Neuronal stem cell (in vitro differentiated cells): ENCODE measurements around the gene CKMT2.

Experiments
- DNase-seq: peaks from one replicate; pipeline ENCODE4 v3.0.0-alpha.2; 2013; ENCODE audit warnings: low spot score
- H2AFZ ChIP-seq: one replicate; pipeline ENCODE4 v1.6.1; 2013; ENCODE audit warnings: mild to moderate bottlenecking, low read length, inconsistent platforms
- H2AK5ac ChIP-seq: 2 replicates; pipeline ENCODE4 v1.6.1; 2013; ENCODE audit warnings: low read depth, mild to moderate bottlenecking, inconsistent platforms, low read length, moderate library complexity, mixed read lengths
- H2BK120ac ChIP-seq: 2 replicates; pipeline ENCODE4 v1.6.1; 2013; ENCODE audit warnings: low read depth, mild to moderate bottlenecking, inconsistent platforms, low read length, moderate library complexity, mixed read lengths
- H2BK12ac ChIP-seq: one replicate; pipeline ENCODE4 v1.6.1; 2013; ENCODE audit warnings: low read length, inconsistent platforms
- H2BK15ac ChIP-seq: 2 replicates; pipeline ENCODE4 v1.6.1; 2013; ENCODE audit warnings: mild to moderate bottlenecking, low read length, inconsistent platforms, mixed read lengths
- H2BK5ac ChIP-seq: one replicate; pipeline ENCODE4 v1.6.1; 2013; ENCODE audit warnings: inconsistent platforms, mild to moderate bottlenecking, low read length, moderate library complexity
- H3K14ac ChIP-seq: one replicate; pipeline ENCODE4 v1.6.1; 2013; ENCODE audit warnings: low read length, inconsistent platforms
- H3K18ac ChIP-seq: 2 replicates; pipeline ENCODE4 v1.6.1; 2013; ENCODE audit warnings: low read length, inconsistent platforms
- H3K23ac ChIP-seq: 2 replicates; pipeline ENCODE4 v1.6.1; 2013; ENCODE audit warnings: low read depth, mild to moderate bottlenecking, mixed read lengths, low read length, inconsistent platforms; ENCODE audit not compliant: poor library complexity
- H3K27ac ChIP-seq: replicated peaks from 3 replicates; pipeline ENCODE4 v1.5.1; 2013; ENCODE audit warnings: low read length, inconsistent platforms
- H3K27me3 ChIP-seq, 3 experiments: 2 replicates each; pipeline ENCODE4 v1.6.1; 2013; ENCODE audit warnings: low read length in 3 of 3, mild to moderate bottlenecking in 2 of 3, inconsistent platforms in 1 of 3, low read depth in 1 of 3, mixed read lengths in 1 of 3, moderate library complexity in 1 of 3; ENCODE audit not compliant: control insufficient read depth in 3 of 3, insufficient read depth in 3 of 3
- H3K36me3 ChIP-seq, 2 donors: replicated peaks in 1 of 2; 2 replicates each; pipeline ENCODE4 v1.6.1; 2013; ENCODE audit warnings: low read length in 2 of 2; ENCODE audit not compliant: control insufficient read depth in 2 of 2, insufficient read depth in 2 of 2
- H3K4ac ChIP-seq: 2 replicates; pipeline ENCODE4 v1.6.1; 2013; ENCODE audit warnings: inconsistent platforms, mild to moderate bottlenecking, low read length, moderate library complexity
- H3K4me1 ChIP-seq, 2 donors: 1 replicate in 1 of 2; 2 replicates in 1 of 2; pipeline ENCODE4 v1.6.1; 2013; ENCODE audit warnings: low read length in 2 of 2, low read depth in 1 of 2; ENCODE audit not compliant: control insufficient read depth in 2 of 2, insufficient read depth in 1 of 2
- H3K4me2 ChIP-seq: one replicate; pipeline ENCODE4 v1.6.1; 2013; ENCODE audit warnings: mild to moderate bottlenecking, low read length, inconsistent platforms; ENCODE audit not compliant: insufficient read depth, poor library complexity, severe bottlenecking
- H3K4me3 ChIP-seq, 2 donors: 2 replicates each; pipeline ENCODE4 v1.5.1; 2013; ENCODE audit warnings: low read length in 2 of 2, mild to moderate bottlenecking in 2 of 2, inconsistent platforms in 1 of 2, moderate library complexity in 1 of 2
- H3K79me1 ChIP-seq: one replicate; pipeline ENCODE4 v1.6.1; 2013; ENCODE audit warnings: low read depth, mild to moderate bottlenecking, inconsistent platforms, low read length, moderate library complexity
- H3K9ac ChIP-seq: one replicate; pipeline ENCODE4 v1.6.1; 2013; ENCODE audit warnings: mild to moderate bottlenecking, low read depth, low read length, inconsistent platforms; ENCODE audit not compliant: poor library complexity
- H3K9me3 ChIP-seq, 2 donors: replicated peaks in 1 of 2; 2 replicates each; pipeline versions ENCODE3 to v1.6.1; 2013; ENCODE audit warnings: low read length in 2 of 2, mild to moderate bottlenecking in 2 of 2, inconsistent platforms in 1 of 2, low read depth in 1 of 2, mixed read lengths in 1 of 2, moderate library complexity in 1 of 2; ENCODE audit not compliant: control insufficient read depth in 2 of 2, insufficient read depth in 1 of 2
- H4K8ac ChIP-seq: one replicate; pipeline ENCODE4 v1.6.1; 2013; ENCODE audit warnings: low read depth, mild to moderate bottlenecking, inconsistent platforms, low read length, moderate library complexity
- H4K91ac ChIP-seq: one replicate; pipeline ENCODE4 v1.6.1; 2013; ENCODE audit warnings: low read length, low read depth, mild to moderate bottlenecking, inconsistent platforms; ENCODE audit not compliant: poor library complexity
- WGBS, 2 donors: extraction: QIAGEN DNeasy Blood & Tissue Kit; methylation state at CpG; one replicate each; pipeline ENCODE4 v1.1.7; 2013; ENCODE audit warnings: missing lambda C conversion rate in 2 of 2, mixed read lengths in 1 of 2; ENCODE audit not compliant: insufficient read length in 2 of 2, insufficient replicate concordance in 1 of 2; ENCODE audit errors: extremely low coverage in 2 of 2; 5-methylcytosine and 5-hydroxymethylcytosine counted together

CKMT2 gene

DNA sequence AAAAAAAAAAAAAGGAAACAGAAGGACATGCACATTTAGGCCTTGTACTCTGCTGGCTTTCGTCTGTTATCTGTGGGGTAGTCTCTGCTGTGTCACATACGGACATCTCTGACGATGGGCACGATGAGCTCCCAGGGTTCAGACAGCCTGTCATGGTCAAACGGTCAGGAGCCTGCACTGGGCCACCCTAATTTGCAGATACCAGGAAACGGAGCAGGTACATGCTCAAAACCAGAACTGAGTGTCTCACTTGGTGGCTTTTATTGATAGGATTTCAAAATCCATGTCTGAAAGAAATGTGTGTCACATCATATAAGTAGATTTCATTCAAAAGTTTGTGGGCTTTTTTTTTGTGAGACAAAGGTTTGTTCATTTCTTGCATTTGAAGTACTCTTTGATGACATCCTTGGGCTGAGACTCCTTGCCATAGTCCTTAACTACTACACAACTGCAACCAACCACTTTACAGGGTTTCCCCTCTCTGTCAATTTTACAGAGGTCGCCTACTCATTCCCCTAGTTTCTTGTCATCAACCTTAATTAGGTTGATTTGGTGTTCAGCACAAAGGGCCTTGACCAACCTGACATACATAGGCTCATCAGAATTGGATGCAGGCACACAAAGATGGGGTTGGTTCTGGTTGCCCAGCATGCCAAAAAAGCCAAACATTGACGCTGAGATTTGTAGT, 9.0 kb downstream of the CKMT2 start:
- H3K4me1 ChIP-seq, result peaks cover 0 to 15% of the 10 kb centered on the region in 2 donors
- H3K14ac ChIP-seq, result no peak overlapping the region
- H3K23ac ChIP-seq, result no peak overlapping the region
- H2BK5ac ChIP-seq, result no peak overlapping the region
- H3K27me3 ChIP-seq, result no peaks in the 10 kb centered on the region
- no peak overlapping the region for H3K4ac ChIP-seq
- no peak overlapping the region for H2BK120ac ChIP-seq
- H3K9ac ChIP-seq, result no peak overlapping the region
- H2AK5ac ChIP-seq, result no peak overlapping the region
- no peak overlapping the region for H3K4me2 ChIP-seq
- H4K8ac ChIP-seq, result no peak overlapping the region
- H3K36me3 ChIP-seq, result peaks cover 4 to 6% of the 10 kb centered on the region in 2 donors
- no peak overlapping the region for H2BK15ac ChIP-seq
- H4K91ac ChIP-seq, result no peak overlapping the region
- H3K4me3 ChIP-seq, result no peak overlapping the region
- H3K27ac ChIP-seq, result no peak overlapping the region
- no peak overlapping the region for H2AFZ ChIP-seq
- no peaks in the 10 kb centered on the region for H3K9me3 ChIP-seq
- no peak overlapping the region for H2BK12ac ChIP-seq
- no peak for DNase-seq
- no peak overlapping the region for H3K18ac ChIP-seq
- H3K79me1 ChIP-seq, result peaks cover 4% of the 10 kb centered on the region
- no CpG with 5 or more reads among the region's 8 CpGs for WGBS, 2 donors

DNA sequence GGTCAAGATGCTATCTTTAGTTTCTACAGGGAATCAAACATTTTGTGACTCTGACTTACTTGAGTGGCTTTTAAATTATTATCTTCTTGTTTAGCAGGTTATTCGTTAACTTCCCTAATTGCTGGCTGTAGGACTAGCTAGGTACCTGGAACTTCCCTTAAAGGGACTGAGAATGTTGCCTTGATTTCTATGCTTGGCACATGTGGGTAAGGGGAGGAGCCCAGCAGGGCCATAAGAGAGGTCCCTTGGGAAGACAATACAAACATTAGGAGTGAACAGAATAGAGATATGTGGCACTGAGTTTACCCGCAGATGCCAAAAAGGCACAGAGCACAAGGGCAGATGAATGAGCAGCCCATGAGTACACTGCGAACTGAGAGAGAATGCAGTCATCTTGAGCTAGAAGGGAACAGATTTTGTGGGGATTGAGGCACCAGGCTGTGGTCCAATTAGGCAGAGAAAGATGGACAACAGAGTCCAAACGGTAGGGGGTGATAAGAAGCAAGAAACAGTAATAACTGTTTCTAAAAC, 9.8 kb downstream of the CKMT2 start:
- Histone ChIP-seq H3K27ac (no peak overlapping the region), H3K9me3 (no peaks in the 10 kb centered on the region), H3K18ac (no peak overlapping the region), H3K4me1 (peaks cover 0 to 21% of the 10 kb centered on the region in 2 donors), H3K14ac (no peak overlapping the region), H2BK12ac (no peak overlapping the region), H3K4me3 (no peak overlapping the region), H4K8ac (no peak overlapping the region), H3K9ac (no peak overlapping the region), H3K4me2 (no peak overlapping the region), H3K79me1 (peaks cover 4% of the 10 kb centered on the region), H3K27me3 (no peaks in the 10 kb centered on the region), H2AK5ac (no peak overlapping the region), H2BK120ac (no peak overlapping the region), H2BK15ac (no peak overlapping the region), H4K91ac (no peak overlapping the region), H3K36me3 (peaks cover 4 to 6% of the 10 kb centered on the region in 2 donors), H2AFZ (no peak overlapping the region), H3K4ac (no peak overlapping the region), H3K23ac (no peak overlapping the region), H2BK5ac (no peak overlapping the region)
- no peak for DNase-seq
- WGBS, 2 donors, result no CpG with 5 or more reads among the region's 4 CpGs

DNA sequence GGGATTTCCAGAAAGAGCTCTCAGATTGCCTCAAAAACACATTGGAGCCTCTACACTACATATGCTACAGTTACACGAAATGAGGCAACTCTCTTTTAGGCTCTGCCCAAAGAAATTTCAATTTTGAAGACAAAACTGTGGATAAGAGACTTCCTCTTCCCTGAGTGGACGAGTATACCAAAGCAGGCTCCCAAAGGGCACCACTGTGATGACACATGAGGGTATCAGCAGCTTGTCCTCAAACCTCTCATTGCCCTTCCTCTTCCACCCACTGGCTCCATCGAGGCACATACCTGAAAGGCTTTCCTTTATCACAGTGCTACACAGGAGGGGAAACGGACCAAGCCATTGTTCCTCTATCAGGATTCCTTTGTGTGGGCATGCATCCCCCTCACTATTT, 11.3 kb downstream of the CKMT2 start:
- Histone ChIP-seq H3K36me3 (peaks cover 4 to 6% of the 10 kb centered on the region in 2 donors), H2BK120ac (no peak overlapping the region), H3K4me3 (no peak overlapping the region), H4K91ac (no peak overlapping the region), H2BK15ac (no peak overlapping the region), H3K4me2 (no peak overlapping the region), H3K27me3 (no peaks in the 10 kb centered on the region), H3K9ac (no peak overlapping the region), H2BK5ac (no peak overlapping the region), H3K18ac (no peak overlapping the region), H3K79me1 (peaks cover 4% of the 10 kb centered on the region), H2AFZ (no peak overlapping the region), H3K4me1 (peaks cover 0 to 25% of the 10 kb centered on the region in 2 donors), H2BK12ac (no peak overlapping the region), H3K14ac (no peak overlapping the region), H3K4ac (no peak overlapping the region), H3K27ac (no peak overlapping the region), H3K23ac (no peak overlapping the region), H4K8ac (no peak overlapping the region), H2AK5ac (no peak overlapping the region), H3K9me3 (peaks cover 0 to 3% of the 10 kb centered on the region in 2 donors)
- no peak for DNase-seq
- WGBS, 2 donors, result no CpG with 5 or more reads among the region's 4 CpGs

- Histone ChIP-seq H3K79me1 (peaks cover 4% of the 10 kb centered on the region), H3K23ac (no peak overlapping the region), H3K4me1 (peaks cover 0 to 23% of the 10 kb centered on the region in 2 donors)
These were observed 12.7 kb downstream of the CKMT2 start for GRCh38 chr5:81245871-81246235.

More at GRCh38 chr5:81245871-81246235, 12.7 kb downstream of the CKMT2 start:
- Histone ChIP-seq H3K18ac (peak overlapping the region; percentile 80), H3K27ac (no peak overlapping the region), H3K9me3 (peaks cover 3 to 15% of the 10 kb centered on the region in 2 donors), H3K27me3 (no peaks in the 10 kb centered on the region), H2BK12ac (no peak overlapping the region), H4K91ac (no peak overlapping the region), H3K4ac (no peak overlapping the region), H4K8ac (no peak overlapping the region), H2BK120ac (no peak overlapping the region), H3K14ac (no peak overlapping the region), H3K9ac (no peak overlapping the region), H3K4me2 (no peak overlapping the region), H2AFZ (no peak overlapping the region), H3K36me3 (peaks cover 4 to 12% of the 10 kb centered on the region in 2 donors), H3K4me3 (no peak overlapping the region), H2AK5ac (no peak overlapping the region), H2BK15ac (no peak overlapping the region), H2BK5ac (peak overlapping the region; percentile 47)
- WGBS, 2 donors, result no CpG with 5 or more reads among the region's 5 CpGs
- DNase-seq, result no peak
